ENCODE results near the gene TSC22D3. TPM values are rescaled to one million over a fixed set of nuclear protein-coding genes. Genes with fewer than 3 reads are reported as not detected.
"Not testable (repeated sequence)": the region's sequence is repeated elsewhere in the genome, so short reads cannot be mapped to it uniquely, and the experiment has no call there.

TSC22D3 gene
- total and polyA plus RNA-seq, 12 donors = 132 to 474 (median 298) TPM

- Histone ChIP-seq H3K27ac (no peak overlapping the region), H3K9me3 (replicated peaks in 1 of 3) (peaks cover 0 to 9% (median 0%) of the 10 kb centered on the region in 3 donors), H3K4me1 (replicated peaks in 1 of 2) (no peaks in the 10 kb centered on the region), H3K27me3 (no peaks in the 10 kb centered on the region), H3K4me3 (no peak overlapping the region), H3K36me3 (replicated peaks in 1 of 2) (no peaks in the 10 kb centered on the region)
- intact Hi-C loops (cut with DNase I) = no loop called here
- DNase-seq = no peak
- TF ChIP-seq POLR2A (IDR thresholded peaks at IDR 0.05) = no peak
- no peak for TF ChIP-seq CTCF (IDR thresholded peaks at IDR 0.05)
These were observed 43.4 kb upstream of the TSC22D3 start for GRCh38 chrX:107818900-107819521.

DNA sequence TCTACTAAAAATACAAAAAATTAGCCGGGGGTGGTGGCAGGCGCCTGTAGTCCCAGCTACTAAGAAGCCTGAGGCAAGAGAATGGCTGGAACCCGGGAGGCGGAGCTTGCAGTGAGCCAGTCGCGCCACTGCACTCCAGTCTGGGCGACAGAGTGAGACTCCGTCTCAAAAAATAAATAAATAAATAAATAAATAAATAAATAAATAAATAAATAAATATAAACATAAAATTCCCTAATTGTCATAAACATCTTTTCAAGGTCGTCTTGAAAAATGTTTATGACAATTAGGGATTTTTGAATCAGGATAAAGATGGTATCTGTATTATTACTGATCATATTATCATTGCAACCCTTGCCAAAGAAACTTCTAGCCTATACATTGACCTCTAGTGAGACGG, 34.5 kb upstream of the TSC22D3 start:
- H3K4me3 ChIP-seq; H3K27me3 ChIP-seq; intact Hi-C loops (cut with DNase I); H3K36me3 ChIP-seq (replicated peaks in 1 of 2); H3K4me1 ChIP-seq (replicated peaks in 1 of 2); H3K9me3 ChIP-seq (replicated peaks in 1 of 3); DNase-seq; H3K27ac ChIP-seq: not testable (repeated sequence)
- WGBS, 4 donors = 77 to 91% (median 85%) methylated on average over 10 of the region's 10 CpGs

- TF ChIP-seq CTCF (IDR thresholded peaks at IDR 0.05) = no peak
- no peak for TF ChIP-seq POLR2A (IDR thresholded peaks at IDR 0.05)
- no peak overlapping the region for H3K4me3 ChIP-seq
- H3K4me1 ChIP-seq (replicated peaks in 1 of 2) = no peaks in the 10 kb centered on the region
- intact Hi-C loops (cut with DNase I) = no loop called here
- no peaks in the 10 kb centered on the region for H3K9me3 ChIP-seq (replicated peaks in 1 of 3)
- H3K27me3 ChIP-seq = peaks cover 15% of the 10 kb centered on the region
- H3K27ac ChIP-seq = no peak overlapping the region
- 80 to 94% (median 91%) methylated on average over 3 of the region's 3 CpGs for WGBS, 4 donors
- H3K36me3 ChIP-seq (replicated peaks in 1 of 2) = no peaks in the 10 kb centered on the region
- no peak for DNase-seq
These were observed 29.6 kb upstream of the TSC22D3 start for GRCh38 chrX:107805179-107805578.

- 46 to 95% (median 73%) methylated on average over 1 of the region's 1 CpG for WGBS, 4 donors
- H3K27ac ChIP-seq = no peak overlapping the region
- H3K36me3 ChIP-seq (replicated peaks in 1 of 2) = no peaks in the 10 kb centered on the region
- H3K27me3 ChIP-seq = peaks cover 18% of the 10 kb centered on the region
- H3K9me3 ChIP-seq (replicated peaks in 1 of 3) = no peaks in the 10 kb centered on the region
- no peak for TF ChIP-seq POLR2A (IDR thresholded peaks at IDR 0.05)
- no peak for TF ChIP-seq CTCF (IDR thresholded peaks at IDR 0.05)
- no peaks in the 10 kb centered on the region for H3K4me1 ChIP-seq (replicated peaks in 1 of 2)
- intact Hi-C loops (cut with DNase I) = no loop called here
- H3K4me3 ChIP-seq = no peak overlapping the region
- no peak for DNase-seq
These were observed 28.8 kb upstream of the TSC22D3 start for GRCh38 chrX:107804427-107804826.

DNA sequence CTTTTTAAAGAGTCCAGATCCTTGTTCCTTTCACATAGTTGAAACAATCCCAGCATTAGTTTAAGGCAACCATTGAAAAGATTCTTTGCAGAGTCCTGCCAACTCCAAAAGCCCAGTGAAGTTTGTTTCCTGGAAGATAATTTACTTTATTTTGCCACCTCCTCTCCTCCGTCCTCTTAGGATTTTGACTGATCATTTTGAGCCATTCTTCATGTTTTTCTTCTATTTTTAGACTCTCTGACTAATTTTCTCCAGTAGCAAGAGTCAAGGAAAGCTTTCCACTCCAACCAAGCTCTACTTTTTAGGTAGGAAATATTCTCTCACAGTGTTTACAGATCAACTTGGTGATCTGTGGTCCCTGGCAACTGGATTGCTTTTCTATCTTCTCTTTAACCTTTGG, 12.2 kb upstream of the TSC22D3 start:
- H3K27ac ChIP-seq = peak overlapping the region in 2 of 5 donors; percentile 15 to 20
- no peaks in the 10 kb centered on the region for H3K4me1 ChIP-seq (replicated peaks in 1 of 2)
- H3K36me3 ChIP-seq (replicated peaks in 1 of 2) = no peaks in the 10 kb centered on the region
- no peak overlapping the region for H3K4me3 ChIP-seq
- H3K9me3 ChIP-seq (replicated peaks in 1 of 3) = no peaks in the 10 kb centered on the region
- TF ChIP-seq CTCF (IDR thresholded peaks at IDR 0.05) (no peak), POLR2A (IDR thresholded peaks at IDR 0.05) (no peak)
- intact Hi-C loops (cut with DNase I) = no loop called here
- WGBS, 4 donors = 5 to 24% (median 18%) methylated on average over 1 of the region's 1 CpG
- DNase-seq = no peak
- H3K27me3 ChIP-seq = peaks cover 11% of the 10 kb centered on the region
